PC-3 (cell line): ENCODE data around the gene FAM168A. TPM values are rescaled to one million over a fixed set of nuclear protein-coding genes. Genes with fewer than 3 reads are reported as not detected.

Experiments used
- ATAC-seq: fragments of 200-7000 bp; cut with Tn5 transposase; 2 replicates; pipeline ENCODE4 v1.9.1; 2020; ENCODE audit warnings: mild to moderate bottlenecking, moderate library complexity
- BruUV-seq: library from RNA; stranded (reverse); fragments of 400-500 nt; replicated peaks from 2 replicates; lab custom pipeline; 2021; lab: Mats Ljungman, UMichigan
- CTCF ChIA-PET: fragments of 300-600 bp; sonication (Branson Sonifier 250); formaldehyde crosslinking; loops from one replicate; lab custom pipeline; 2022; ENCODE audit warnings: antibody characterized with exemption; lab: Charles Lee
- POLR2A ChIA-PET: fragments of 300-600 bp; sonication (Branson Sonifier 250); formaldehyde crosslinking; loops from one replicate; lab custom pipeline; 2022; ENCODE audit warnings: antibody characterized with exemption; ENCODE audit not compliant: unreplicated experiment; lab: Charles Lee
- DNase-seq: peaks from one replicate; pipeline ENCODE4 v3.0.0-alpha.2; 2015
- H2AFZ ChIP-seq: fragments of 300-600 bp; sonication (generic); 2 replicates; pipeline ENCODE4 v1.6.0; 2016; ENCODE audit warnings: antibody characterized with exemption, low read length
- H3F3A ChIP-seq: fragments of 300-600 bp; sonication (generic); one replicate; pipeline ENCODE4 v1.6.0; 2017; ENCODE audit warnings: antibody characterized with exemption, low read length, control low read depth, mild to moderate bottlenecking; ENCODE audit not compliant: unreplicated experiment
- H3K27ac ChIP-seq: fragments of 300-600 bp; sonication (generic); 2 replicates; pipeline ENCODE4 v1.5.1; 2016; ENCODE audit warnings: mild to moderate bottlenecking, low read length
- H3K27me3 ChIP-seq: fragments of 300-600 bp; sonication (generic); 2 replicates; pipeline ENCODE4 v1.6.1; 2016; ENCODE audit warnings: low read length, mixed read lengths
- H3K36me3 ChIP-seq: fragments of 300-600 bp; sonication (generic); 2 replicates; pipeline ENCODE4 v1.6.1; 2016; ENCODE audit warnings: low read depth, mixed run types, low read length, mixed read lengths
- H3K4me1 ChIP-seq: fragments of 300-600 bp; sonication (generic); 2 replicates; pipeline ENCODE4 v1.5.1; 2016; ENCODE audit warnings: low read length; ENCODE audit not compliant: insufficient read depth
- H3K4me2 ChIP-seq: fragments of 300-600 bp; sonication (generic); 2 replicates; pipeline ENCODE4 v1.6.0; 2016; ENCODE audit warnings: low read length
- H3K4me3 ChIP-seq: fragments of 300-600 bp; sonication (generic); 2 replicates; pipeline ENCODE4 v1.5.1; 2016; ENCODE audit warnings: mild to moderate bottlenecking, low read length, mixed read lengths
- H3K79me2 ChIP-seq: fragments of 300-600 bp; sonication (generic); 2 replicates; pipeline ENCODE4 v1.6.1; 2017; ENCODE audit warnings: low read length, mixed read lengths
- H3K9ac ChIP-seq: fragments of 300-600 bp; sonication (generic); 2 replicates; pipeline ENCODE4 v1.6.0; 2016; ENCODE audit warnings: mild to moderate bottlenecking, low read length
- H3K9me2 ChIP-seq: fragments of 300-600 bp; sonication (generic); replicated peaks from 2 replicates; pipeline ENCODE4 v1.6.1; 2016; ENCODE audit warnings: mixed run types, low read length, mixed read lengths
- H3K9me3 ChIP-seq: fragments of 300-600 bp; sonication (generic); 2 replicates; pipeline ENCODE4 v1.6.1; 2016; ENCODE audit warnings: low read length, mixed read lengths
- H4K20me1 ChIP-seq: fragments of 300-600 bp; sonication (generic); 2 replicates; pipeline ENCODE4 v1.6.1; 2016; ENCODE audit warnings: low read length, mixed read lengths
- EZH2 ChIP-seq: fragments of 300-600 bp; sonication (generic); IDR thresholded peaks from one replicate; pipeline ENCODE4 v1.6.1; 2017; ENCODE audit warnings: antibody characterized with exemption, mild to moderate bottlenecking, low read length; ENCODE audit not compliant: unreplicated experiment
- EZH2phosphoT487 ChIP-seq: fragments of 300-600 bp; sonication (generic); IDR thresholded peaks from 2 replicates; pipeline ENCODE4 v1.6.1; 2018; ENCODE audit warnings: mild to moderate bottlenecking, antibody characterized with exemption, low read length, borderline replicate concordance
- intact Hi-C: fragments of 100-400 bp; cut with micrococcal nuclease; formaldehyde crosslinking; loops from 2 replicates; pipeline ENCODE4 v1.9.0; 2023
- total RNA-seq: library from RNA; depleted of rRNA; stranded (reverse); fragments of >200 nt; gene quantifications from 2 replicates; pipeline ENCODE4 v1.2.3, GENCODE V29; 2014
- TF ChIP-seq, protein P1 (sequence below): fragments of 300-600 bp; sonication (generic); conservative IDR thresholded peaks from 2 replicates; pipeline ENCODE4 v1.5.1; 2017; ENCODE audit warnings: antibody characterized with exemption, low read depth, mild to moderate bottlenecking, low read length

Gene FAM168A
- total RNA-seq, 1 experiment from 2014 or later = 24.5 TPM

DNA sequence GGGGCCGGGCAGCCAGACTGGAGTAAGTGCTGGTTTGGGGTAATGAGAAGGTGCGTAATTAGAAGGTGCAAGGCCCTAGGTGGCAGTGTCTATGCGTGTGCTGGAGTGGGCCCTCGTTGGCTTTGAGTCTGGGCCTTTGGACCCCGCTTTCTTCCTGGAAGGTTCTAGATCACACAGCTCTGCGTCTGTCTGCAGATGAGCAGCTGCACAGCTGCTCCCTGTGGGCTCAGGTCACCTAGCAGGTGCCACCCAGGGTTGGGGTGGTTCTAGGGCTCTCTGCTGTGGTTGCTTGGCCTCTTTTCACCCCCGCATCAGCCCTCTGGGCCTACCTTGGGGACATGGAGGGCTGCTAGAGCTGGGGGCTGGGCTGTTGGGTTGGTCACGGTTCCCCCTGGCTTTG is 211.4 kb downstream of the FAM168A start:
- ATAC-seq (no peak), DNase-seq (no peak)
- H3K9ac ChIP-seq = no peak overlapping the region
- peaks cover 81% of the 10 kb centered on the region for H3K79me2 ChIP-seq
- intact Hi-C loops = no loop called here
- no peaks in the 10 kb centered on the region for H3K27me3 ChIP-seq
- H2AFZ ChIP-seq = no peak overlapping the region
- H3K4me1 ChIP-seq = no peaks in the 10 kb centered on the region
- BruUV-seq = no TSS peak
- no peaks in the 10 kb centered on the region for H3F3A ChIP-seq
- TF ChIP-seq EZH2 = no peak
- no peak for TF ChIP-seq EZH2phosphoT487
- TF ChIP-seq, protein P1, sequence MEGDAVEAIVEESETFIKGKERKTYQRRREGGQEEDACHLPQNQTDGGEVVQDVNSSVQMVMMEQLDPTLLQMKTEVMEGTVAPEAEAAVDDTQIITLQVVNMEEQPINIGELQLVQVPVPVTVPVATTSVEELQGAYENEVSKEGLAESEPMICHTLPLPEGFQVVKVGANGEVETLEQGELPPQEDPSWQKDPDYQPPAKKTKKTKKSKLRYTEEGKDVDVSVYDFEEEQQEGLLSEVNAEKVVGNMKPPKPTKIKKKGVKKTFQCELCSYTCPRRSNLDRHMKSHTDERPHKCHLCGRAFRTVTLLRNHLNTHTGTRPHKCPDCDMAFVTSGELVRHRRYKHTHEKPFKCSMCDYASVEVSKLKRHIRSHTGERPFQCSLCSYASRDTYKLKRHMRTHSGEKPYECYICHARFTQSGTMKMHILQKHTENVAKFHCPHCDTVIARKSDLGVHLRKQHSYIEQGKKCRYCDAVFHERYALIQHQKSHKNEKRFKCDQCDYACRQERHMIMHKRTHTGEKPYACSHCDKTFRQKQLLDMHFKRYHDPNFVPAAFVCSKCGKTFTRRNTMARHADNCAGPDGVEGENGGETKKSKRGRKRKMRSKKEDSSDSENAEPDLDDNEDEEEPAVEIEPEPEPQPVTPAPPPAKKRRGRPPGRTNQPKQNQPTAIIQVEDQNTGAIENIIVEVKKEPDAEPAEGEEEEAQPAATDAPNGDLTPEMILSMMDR = no peak
- ChIA-PET CTCF (no interaction called here), POLR2A (no interaction called here)
- H3K36me3 ChIP-seq = peaks cover 7% of the 10 kb centered on the region; the same call in 1 of the 2 replicates
- no peak overlapping the region for H3K4me2 ChIP-seq
- peaks cover 59% of the 10 kb centered on the region for H4K20me1 ChIP-seq
- no peak overlapping the region for H3K27ac ChIP-seq
- H3K9me3 ChIP-seq = no peaks in the 10 kb centered on the region
- no peaks in the 10 kb centered on the region for H3K9me2 ChIP-seq
- no peak overlapping the region for H3K4me3 ChIP-seq

- no peak for DNase-seq
- H3K9me2 ChIP-seq = no peaks in the 10 kb centered on the region
- no peak overlapping the region for H2AFZ ChIP-seq
- peaks cover 86% of the 10 kb centered on the region for H3K79me2 ChIP-seq
- no TSS peak for BruUV-seq
- no peak overlapping the region for H3K27ac ChIP-seq
- no peak for ATAC-seq
- no peaks in the 10 kb centered on the region for H3K27me3 ChIP-seq
- H3K4me1 ChIP-seq = no peaks in the 10 kb centered on the region
- POLR2A ChIA-PET = no interaction called here
- H3K9me3 ChIP-seq = no peaks in the 10 kb centered on the region
- H3K9ac ChIP-seq = no peak overlapping the region
- no peak overlapping the region for H3K4me2 ChIP-seq
- TF ChIP-seq EZH2 (no peak), EZH2phosphoT487 (no peak)
- TF ChIP-seq, protein P1 = no peak
- H3F3A ChIP-seq = no peaks in the 10 kb centered on the region
- H3K4me3 ChIP-seq = no peak overlapping the region
- H3K36me3 ChIP-seq = peaks cover 7% of the 10 kb centered on the region; the same call in 1 of the 2 replicates
- CTCF ChIA-PET = no interaction called here
- intact Hi-C loops = no loop called here
- H4K20me1 ChIP-seq = peaks cover 61% of the 10 kb centered on the region
Measured at GRCh38 chr11:73386016-73386415, 211.9 kb downstream of the FAM168A start.

DNA sequence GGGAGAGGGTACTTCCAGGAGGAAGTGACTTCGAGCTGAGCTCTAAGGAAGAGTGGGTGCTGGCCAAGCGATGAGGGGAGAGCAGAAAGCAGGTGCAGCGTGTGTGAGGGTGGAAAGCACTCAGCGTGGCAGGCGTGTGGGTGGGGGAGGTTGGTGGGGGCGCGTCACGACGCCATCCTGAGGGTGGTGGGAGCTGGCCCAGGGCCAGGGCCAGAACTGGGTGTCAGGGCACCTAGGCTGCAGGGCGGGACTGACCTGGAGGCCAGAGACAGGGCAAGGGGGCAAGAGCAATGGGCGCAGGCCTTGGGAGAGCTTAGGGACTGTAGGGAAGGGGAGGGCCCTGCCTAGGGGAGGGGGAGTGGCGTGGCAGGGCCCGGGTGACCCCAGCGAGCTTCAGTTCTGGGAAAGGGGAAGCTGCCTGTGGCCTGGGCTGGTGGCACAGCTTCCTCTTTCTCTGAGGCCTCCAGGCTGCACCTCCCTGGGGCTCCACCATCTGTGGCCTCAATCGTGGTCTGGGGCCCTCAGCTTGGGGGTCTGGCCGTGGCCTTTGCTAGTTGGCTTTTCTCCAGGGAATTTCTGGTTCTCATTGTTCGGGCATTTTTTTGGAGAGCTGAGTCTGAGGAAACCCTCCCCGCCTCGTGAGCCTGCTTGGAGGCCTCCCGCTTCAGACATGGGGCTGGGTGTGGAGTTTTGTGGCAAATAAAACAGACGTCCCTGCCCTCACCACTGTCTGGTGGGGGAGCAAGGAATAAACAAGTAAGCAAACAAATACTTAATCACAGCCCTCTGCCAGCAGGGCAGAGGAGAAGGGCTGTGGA is 212.8 kb downstream of the FAM168A start:
- Histone ChIP-seq H4K20me1 (peaks cover 70% of the 10 kb centered on the region), H3K9me3 (no peaks in the 10 kb centered on the region), H3K9me2 (no peaks in the 10 kb centered on the region), H3K27ac (no peak overlapping the region), H3F3A (no peaks in the 10 kb centered on the region), H3K36me3 (peaks cover 2% of the 10 kb centered on the region; the same call in 1 of the 2 replicates), H3K79me2 (peaks cover 95% of the 10 kb centered on the region), H3K4me1 (no peaks in the 10 kb centered on the region), H2AFZ (no peak overlapping the region), H3K9ac (no peak overlapping the region), H3K4me2 (no peak overlapping the region), H3K4me3 (no peak overlapping the region), H3K27me3 (no peaks in the 10 kb centered on the region)
- ChIA-PET POLR2A (no interaction called here), CTCF (interaction anchor here (0.5 to 0.6 kb wide), 2 partner anchors 660 to 1279 kb away, joined by 3 to 5 read pairs; no protein-coding TSS in a partner anchor)
- ATAC-seq = no peak
- DNase-seq = no peak
- no TSS peak for BruUV-seq
- TF ChIP-seq EZH2 (no peak), EZH2phosphoT487 (no peak)
- TF ChIP-seq, protein P1 = no peak
- intact Hi-C loops = no loop called here
